ENCODE results near the gene ACSL3.

The ACSL3 gene

GRCh38 chr2:222907048-222907447 lies 46.2 kb downstream of the ACSL3 start:
- H3K4me1 ChIP-seq (ENCODE audit: control insufficient read depth in 1 of 2, insufficient read depth in 1 of 2, low read depth in 1 of 2, low read length in 1 of 2): peaks cover 11% of the 10 kb centered on the region in 2 experiments
- no peak overlapping the region for H3K27ac ChIP-seq
- H3K27me3 ChIP-seq: no peaks in the 10 kb centered on the region
- H3K9me3 ChIP-seq: no peaks in the 10 kb centered on the region
- no peak overlapping the region for H3K4me3 ChIP-seq (ENCODE audit: low read depth in 1 of 2, low read length in 1 of 2)
- H3K36me3 ChIP-seq: peaks cover 16% of the 10 kb centered on the region
- TF ChIP-seq CTCF (IDR thresholded peaks at IDR 0.05): no peak

- no peaks in the 10 kb centered on the region for H3K9me3 ChIP-seq
Measured at GRCh38 chr2:222907790-222908441, 47.1 kb downstream of the ACSL3 start.

GRCh38 chr2:222909286-222909685 lies 48.5 kb downstream of the ACSL3 start:
- Histone ChIP-seq H3K4me1 (ENCODE audit: control insufficient read depth in 1 of 2, insufficient read depth in 1 of 2, low read depth in 1 of 2, low read length in 1 of 2) (peaks cover 33 to 34% of the 10 kb centered on the region in 2 experiments), H3K27ac (peak overlapping the region; percentile 16), H3K9me3 (no peaks in the 10 kb centered on the region), H3K4me3 (ENCODE audit: low read depth in 1 of 2, low read length in 1 of 2) (no peak overlapping the region), H3K36me3 (peaks cover 16% of the 10 kb centered on the region), H3K27me3 (no peaks in the 10 kb centered on the region)
- TF ChIP-seq CTCF (IDR thresholded peaks at IDR 0.05): no peak

More at GRCh38 chr2:222907790-222908441, 47.1 kb downstream of the ACSL3 start:
- TF ChIP-seq CTCF (IDR thresholded peaks at IDR 0.05): no peak
- Histone ChIP-seq H3K27me3 (no peaks in the 10 kb centered on the region), H3K27ac (no peak overlapping the region), H3K36me3 (peaks cover 16% of the 10 kb centered on the region), H3K4me1 (ENCODE audit: control insufficient read depth in 1 of 2, insufficient read depth in 1 of 2, low read depth in 1 of 2, low read length in 1 of 2) (peaks cover 20% of the 10 kb centered on the region in 2 experiments), H3K4me3 (ENCODE audit: low read depth in 1 of 2, low read length in 1 of 2) (no peak overlapping the region)

GRCh38 chr2:222912117-222912516 lies 51.3 kb downstream of the ACSL3 start:
- no peak for TF ChIP-seq CTCF (IDR thresholded peaks at IDR 0.05)
- Histone ChIP-seq H3K9me3 (no peaks in the 10 kb centered on the region), H3K4me3 (ENCODE audit: low read depth in 1 of 2, low read length in 1 of 2) (peak overlapping the region; percentile 15 to 26), H3K36me3 (peaks cover 25% of the 10 kb centered on the region), H3K27me3 (no peaks in the 10 kb centered on the region), H3K4me1 (ENCODE audit: control insufficient read depth in 1 of 2, insufficient read depth in 1 of 2, low read depth in 1 of 2, low read length in 1 of 2) (peaks cover 37 to 40% of the 10 kb centered on the region in 2 experiments), H3K27ac (peak overlapping the region; percentile 86)

- peak overlapping the region; percentile 86 for H3K27ac ChIP-seq
- H3K4me3 ChIP-seq (ENCODE audit: low read depth in 1 of 2, low read length in 1 of 2): peak overlapping the region in 1 of 2 experiments; percentile 15
- TF ChIP-seq CTCF (IDR thresholded peaks at IDR 0.05): no peak
- H3K4me1 ChIP-seq (ENCODE audit: control insufficient read depth in 1 of 2, insufficient read depth in 1 of 2, low read depth in 1 of 2, low read length in 1 of 2): peaks cover 37 to 40% of the 10 kb centered on the region in 2 experiments
- peaks cover 27% of the 10 kb centered on the region for H3K36me3 ChIP-seq
- no peaks in the 10 kb centered on the region for H3K9me3 ChIP-seq
- no peaks in the 10 kb centered on the region for H3K27me3 ChIP-seq
Measured at GRCh38 chr2:222912776-222913175, 51.9 kb downstream of the ACSL3 start.

All from neutrophil (primary cell).